GM19452 (cell line): ENCODE measurements around the gene LILRB3.
A peak's percentile ranks its signal among the peaks of the same experiment; 100 is the strongest.
"Not testable (repeated sequence)": the region's sequence is repeated elsewhere in the genome, so short reads cannot be mapped to it uniquely, and the experiment has no call there.

Source experiments
- ATAC-seq: cut with Tn5 transposase; IDR thresholded peaks from one replicate; pipeline ENCODE4 v1.9.1; 2021; ENCODE audit not compliant: unreplicated experiment

The LILRB3 gene

GRCh38 chr19:54214217-54214616 is 8.6 kb downstream of the LILRB3 start:
- not testable (repeated sequence) for ATAC-seq

- no peak for ATAC-seq
Measured at GRCh38 chr19:54211235-54211634, 11.6 kb downstream of the LILRB3 start.

- ATAC-seq, result no peak
Measured at GRCh38 chr19:54209811-54210494, 12.9 kb downstream of the LILRB3 start.

GRCh38 chr19:54209058-54209810 is 13.6 kb downstream of the LILRB3 start:
- ATAC-seq, result no peak

GRCh38 chr19:54208784-54209057 is 14.1 kb downstream of the LILRB3 start:
- ATAC-seq, result no peak

- peak; percentile 33 for ATAC-seq
Measured at GRCh38 chr19:54207983-54208783, 14.6 kb downstream of the LILRB3 start.

GRCh38 chr19:54207676-54207982 is 15.2 kb downstream of the LILRB3 start:
- no peak for ATAC-seq

GRCh38 chr19:54207193-54207592 is 15.6 kb downstream of the LILRB3 start:
- ATAC-seq, result not testable (repeated sequence)

GRCh38 chr19:54206831-54207177 is 16.0 kb downstream of the LILRB3 start:
- no peak for ATAC-seq

- no peak for ATAC-seq
Measured at GRCh38 chr19:54206030-54206830, 16.6 kb downstream of the LILRB3 start.

- ATAC-seq, result no peak
Measured at GRCh38 chr19:54204767-54205468, 17.9 kb downstream of the LILRB3 start.

- ATAC-seq, result no peak
Measured at GRCh38 chr19:54203151-54203611, 19.6 kb downstream of the LILRB3 start.

GRCh38 chr19:54201980-54202379 is 20.8 kb downstream of the LILRB3 start:
- ATAC-seq, result no peak

- no peak for ATAC-seq
Measured at GRCh38 chr19:54201172-54201701, 21.6 kb downstream of the LILRB3 start.

GRCh38 chr19:54199401-54199800 is 23.4 kb downstream of the LILRB3 start:
- ATAC-seq, result no peak

GRCh38 chr19:54197121-54197520 is 25.7 kb downstream of the LILRB3 start:
- no peak for ATAC-seq

GRCh38 chr19:54196536-54196935 is 26.3 kb downstream of the LILRB3 start:
- no peak for ATAC-seq

GRCh38 chr19:54194463-54194862 is 28.3 kb downstream of the LILRB3 start:
- ATAC-seq, result not testable (repeated sequence)

- ATAC-seq, result no peak
Measured at GRCh38 chr19:54193011-54193410, 29.8 kb downstream of the LILRB3 start.

- no peak for ATAC-seq
Measured at GRCh38 chr19:54191811-54192453, 30.9 kb downstream of the LILRB3 start.
